GM19035 (cell line): ENCODE data around the gene DNMBP.
A peak's percentile ranks its signal among the peaks of the same experiment; 100 is the strongest.

ENCODE experiments used
- ATAC-seq: cut with Tn5 transposase; IDR thresholded peaks from one replicate; pipeline ENCODE4 v1.9.1; 2021; ENCODE audit not compliant: unreplicated experiment

Gene DNMBP

DNA sequence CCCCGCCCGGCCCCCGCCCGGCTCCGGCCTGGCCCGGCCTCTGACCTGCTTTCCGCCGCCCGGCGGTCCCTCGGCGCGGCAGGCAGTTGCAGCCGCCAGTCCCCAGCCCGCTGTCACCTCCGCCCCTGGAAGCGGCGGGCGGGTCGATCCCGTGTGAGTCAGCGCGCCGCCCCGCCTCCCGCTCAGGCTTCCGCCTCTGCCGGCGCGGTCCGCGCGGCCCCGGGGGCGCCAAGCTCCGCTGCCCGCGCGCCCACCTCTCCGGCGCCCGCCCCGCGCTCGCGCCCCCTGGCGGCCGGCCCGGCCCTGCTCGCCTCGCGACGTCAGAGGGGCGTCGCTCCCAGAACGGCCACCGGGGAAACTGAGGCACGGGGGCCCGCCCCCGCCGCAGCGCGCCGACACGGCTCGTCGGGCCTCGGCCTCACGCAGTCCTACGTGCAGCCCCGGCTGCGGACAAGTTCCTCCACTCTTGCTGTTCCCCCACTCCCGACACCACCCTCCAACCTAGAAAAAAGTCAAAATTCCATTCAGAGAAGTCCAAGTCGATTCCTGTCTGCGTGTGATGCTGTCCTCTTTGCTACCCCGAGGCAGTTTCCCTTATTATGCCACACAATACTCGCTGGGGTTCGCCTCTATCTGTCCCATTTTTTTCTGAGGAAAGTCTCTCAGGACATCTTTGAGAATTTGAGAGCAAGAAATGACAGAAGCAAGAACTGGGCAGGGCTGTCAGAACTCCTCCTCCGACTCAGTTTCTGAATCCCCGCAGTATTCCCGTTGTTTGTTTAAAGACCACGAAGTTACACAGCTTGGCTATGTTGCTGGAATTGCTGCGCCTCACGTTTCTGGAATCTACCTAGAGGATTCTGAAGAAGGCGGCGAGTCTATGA lies at the start of gene DNMBP:
Gene DNMBP (minus strand): TSS at position 155 of the 884 bp plus-strand sequence. CDS start 37,823 bp downstream, outside the sequence.
- ATAC-seq = peak; percentile 68

GRCh38 chr10:100057948-100058347 lies 48.2 kb upstream of the DNMBP start:
- ATAC-seq = no peak

GRCh38 chr10:100053686-100054460 lies 44.1 kb upstream of the DNMBP start:
- no peak for ATAC-seq

- peak; percentile 84 for ATAC-seq
Measured at GRCh38 chr10:100046021-100046486, 36.3 kb upstream of the DNMBP start.

GRCh38 chr10:100045592-100045991 lies 35.8 kb upstream of the DNMBP start:
- no peak for ATAC-seq

DNA sequence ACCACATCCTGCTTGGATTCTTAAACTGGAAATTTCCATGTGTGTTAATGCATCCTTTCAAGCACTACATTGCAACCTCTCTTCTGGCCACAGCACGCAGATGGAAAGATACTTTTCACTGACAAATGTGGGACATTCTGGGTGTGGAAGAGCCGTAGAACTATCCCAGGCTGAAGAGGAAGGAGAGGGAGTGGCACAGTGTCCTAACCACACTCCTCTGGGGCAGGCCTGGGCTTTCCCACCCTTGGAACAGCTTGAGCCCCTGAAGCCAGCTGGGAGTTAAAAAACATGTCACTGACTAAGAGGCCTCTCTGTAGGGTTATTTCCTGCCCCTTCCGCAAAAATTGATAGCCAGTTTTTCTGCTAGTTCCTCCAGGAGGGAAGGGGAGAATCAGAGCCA lies 34.0 kb upstream of the DNMBP start:
- ATAC-seq = no peak

- ATAC-seq = no peak
Measured at GRCh38 chr10:100043344-100043743, 33.6 kb upstream of the DNMBP start.

- ATAC-seq = no peak
Measured at GRCh38 chr10:100041306-100042002, 31.7 kb upstream of the DNMBP start.

DNA sequence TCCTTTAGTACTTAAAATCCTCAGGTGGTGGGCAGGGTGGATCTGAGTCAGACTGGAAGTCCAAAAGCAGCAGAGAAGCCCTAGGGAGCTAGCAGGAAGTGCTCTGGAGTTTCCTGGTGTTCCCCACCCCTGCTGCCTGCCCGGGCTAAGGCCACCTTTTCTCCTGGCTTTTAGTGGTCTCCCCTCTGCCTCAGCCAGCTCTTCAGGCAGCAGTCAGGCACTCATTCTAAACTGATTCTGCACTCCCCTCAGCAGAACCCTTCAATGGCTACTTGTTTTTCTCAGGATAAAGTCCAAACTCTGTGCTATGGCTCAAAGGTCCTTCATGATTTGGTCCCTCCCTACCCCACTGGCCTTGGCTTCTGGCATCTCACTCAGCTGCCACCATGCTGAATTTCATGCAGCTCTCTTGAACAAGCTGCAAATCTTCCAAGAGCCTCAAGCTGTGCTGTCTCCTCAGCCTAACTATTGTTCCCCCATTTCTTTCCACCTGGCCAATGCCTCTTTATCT lies 28.9 kb upstream of the DNMBP start:
- ATAC-seq = no peak

DNA sequence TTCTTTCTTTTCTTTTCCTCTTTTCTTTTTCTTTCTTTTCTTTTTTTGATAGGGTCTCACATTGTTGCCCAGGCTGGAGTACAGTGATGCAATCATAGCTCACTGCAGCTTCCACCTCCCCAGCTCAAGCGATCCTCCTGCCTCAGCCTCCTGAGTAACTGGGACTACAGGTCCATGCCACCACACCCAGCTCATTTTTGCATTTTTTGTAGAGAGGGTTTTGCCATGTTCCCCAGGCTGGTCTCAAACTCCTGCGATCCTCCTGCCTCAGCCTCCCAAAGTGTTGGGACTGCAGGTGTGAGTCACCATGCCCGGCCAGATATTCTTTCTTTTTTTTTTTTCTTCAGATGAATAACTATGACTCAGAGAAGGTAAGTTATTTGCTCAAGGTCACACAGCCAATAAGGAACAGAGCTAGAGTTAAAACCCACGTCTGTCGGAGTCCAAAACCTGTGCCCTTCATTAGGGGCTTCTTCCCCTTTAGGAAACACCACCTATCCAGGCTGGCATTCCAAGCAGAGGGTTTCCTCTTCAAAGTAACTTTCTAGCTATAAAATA lies 28.1 kb upstream of the DNMBP start:
- no peak for ATAC-seq

DNA sequence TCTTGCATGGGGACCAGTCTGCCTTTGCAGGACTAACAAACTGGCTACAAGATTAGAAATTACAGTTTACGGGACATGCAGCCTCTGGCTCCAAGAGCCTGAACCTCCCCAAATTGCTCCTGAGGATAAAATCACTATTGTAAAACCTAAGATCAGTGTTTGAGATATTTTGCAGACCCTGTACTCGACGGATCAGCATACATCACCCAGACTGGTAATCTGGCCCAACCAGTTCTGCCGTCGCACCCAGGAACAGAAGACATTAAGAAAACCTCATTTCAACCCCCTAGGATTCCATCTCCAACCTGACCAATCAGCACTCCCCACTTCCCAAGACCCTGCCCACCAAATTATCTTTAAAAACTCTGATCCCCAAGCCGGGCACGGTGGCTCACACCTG lies 27.1 kb upstream of the DNMBP start:
- no peak for ATAC-seq

DNA sequence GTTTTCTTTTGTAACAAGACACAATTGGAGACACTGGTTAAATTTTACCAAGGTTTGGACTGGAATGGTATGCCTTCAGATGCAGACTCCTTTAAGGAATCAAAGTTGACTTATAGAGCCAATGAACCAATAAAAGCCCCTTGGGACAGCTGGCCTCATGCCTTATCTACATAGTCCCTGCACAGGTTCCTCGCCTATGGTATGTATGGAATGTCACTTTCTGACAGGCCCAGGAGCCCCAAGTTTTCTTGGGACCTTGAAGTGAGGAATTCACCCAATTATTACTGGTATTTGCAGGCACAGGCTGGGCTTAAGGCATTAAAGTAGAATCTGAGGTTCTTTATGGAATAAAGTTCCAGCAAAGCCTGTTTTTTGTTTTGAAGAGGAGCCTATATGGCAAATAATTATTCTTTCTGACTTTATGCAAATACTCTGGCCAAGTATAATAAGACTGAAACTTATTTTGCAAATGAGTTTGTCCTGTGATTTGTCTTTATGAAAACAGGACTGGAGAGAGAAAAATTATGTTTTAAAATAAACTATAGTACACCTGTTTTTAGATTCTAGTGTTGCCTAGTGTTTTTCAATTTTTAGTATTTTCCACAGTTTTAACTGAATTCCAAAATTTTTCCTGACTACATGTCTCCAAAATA lies 24.1 kb upstream of the DNMBP start:
- ATAC-seq = peak; percentile 55

GRCh38 chr10:100027416-100027815 lies 17.7 kb upstream of the DNMBP start:
- ATAC-seq = no peak

GRCh38 chr10:100025576-100025975 lies 15.8 kb upstream of the DNMBP start:
- ATAC-seq = no peak

DNA sequence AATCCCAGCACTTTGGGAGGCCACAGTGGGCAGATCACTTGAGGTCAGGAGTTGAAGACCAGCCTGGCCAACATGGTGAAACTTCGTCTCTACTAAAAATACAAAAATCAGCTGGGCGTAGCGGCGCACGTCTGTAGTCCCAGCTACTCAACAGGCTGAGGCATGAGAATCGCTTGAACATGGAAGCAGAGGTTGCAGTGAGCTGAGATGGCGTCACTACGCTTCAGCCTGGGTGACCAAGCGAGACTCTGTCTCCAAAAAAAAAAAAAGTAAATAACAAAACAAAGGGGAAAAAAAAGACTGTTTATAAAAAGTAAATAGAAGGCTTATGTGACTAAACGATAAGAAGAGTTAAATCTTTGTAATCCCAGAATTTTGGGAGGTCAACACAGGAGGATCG lies 15.0 kb upstream of the DNMBP start:
- ATAC-seq = no peak

DNA sequence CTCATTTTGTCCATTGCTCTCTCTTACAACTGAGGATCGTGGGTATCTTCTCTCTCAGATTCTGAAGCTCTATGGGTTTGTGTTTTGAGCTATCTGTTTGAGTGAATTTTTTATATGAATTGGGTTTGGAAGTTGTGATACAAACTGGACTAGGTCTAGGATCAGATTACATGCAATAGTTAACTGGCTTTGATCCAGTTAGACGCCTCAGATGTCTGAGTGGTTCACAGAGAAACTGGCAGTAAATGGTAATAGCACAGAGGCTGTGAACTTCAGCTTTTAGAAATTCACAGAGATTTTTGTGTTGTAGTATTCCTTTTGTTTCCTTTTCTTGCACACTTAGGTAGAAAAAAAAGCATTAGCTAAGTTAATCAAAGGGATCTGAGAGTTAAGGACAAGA lies 12.7 kb upstream of the DNMBP start:
- no peak for ATAC-seq

GRCh38 chr10:100021322-100021721 lies 11.6 kb upstream of the DNMBP start:
- no peak for ATAC-seq

- no peak for ATAC-seq
Measured at GRCh38 chr10:100020886-100021253, 11.1 kb upstream of the DNMBP start.

DNA sequence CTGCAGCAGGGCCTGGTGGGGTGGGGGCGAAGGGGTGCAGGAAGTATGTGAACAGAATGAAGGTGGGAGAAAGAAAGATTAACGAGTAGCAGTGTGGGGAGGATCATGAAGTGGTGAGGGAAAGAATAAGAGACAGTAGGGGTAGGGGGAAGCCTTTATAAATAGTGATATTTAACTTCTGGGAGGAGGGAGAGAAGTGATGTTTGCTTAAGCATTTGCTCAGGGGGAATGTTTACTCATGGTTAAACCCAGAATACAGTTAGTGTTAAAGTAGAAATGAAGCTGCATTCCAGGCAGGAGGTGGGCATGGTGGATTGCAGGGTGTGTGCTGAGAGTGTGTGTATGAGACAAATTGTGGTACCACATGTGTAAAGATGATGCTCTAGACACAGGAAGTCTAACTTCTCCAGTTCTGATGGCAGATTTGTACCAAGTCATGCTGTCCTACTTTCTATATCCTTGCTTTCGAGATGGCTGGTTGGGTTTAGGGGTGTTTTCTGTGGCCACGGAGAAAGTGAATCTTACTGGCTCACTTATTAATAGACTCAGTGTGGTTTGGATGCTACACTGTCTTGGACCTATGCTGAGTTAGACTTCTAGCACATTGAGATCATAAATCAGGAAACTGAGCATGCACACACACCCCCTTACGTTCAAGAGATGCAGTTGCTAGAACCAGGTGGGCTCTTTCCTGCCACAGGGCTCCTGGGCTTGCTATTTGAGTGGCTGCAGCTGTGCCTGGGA lies 10.6 kb upstream of the DNMBP start:
- peak; percentile 66 for ATAC-seq

DNA sequence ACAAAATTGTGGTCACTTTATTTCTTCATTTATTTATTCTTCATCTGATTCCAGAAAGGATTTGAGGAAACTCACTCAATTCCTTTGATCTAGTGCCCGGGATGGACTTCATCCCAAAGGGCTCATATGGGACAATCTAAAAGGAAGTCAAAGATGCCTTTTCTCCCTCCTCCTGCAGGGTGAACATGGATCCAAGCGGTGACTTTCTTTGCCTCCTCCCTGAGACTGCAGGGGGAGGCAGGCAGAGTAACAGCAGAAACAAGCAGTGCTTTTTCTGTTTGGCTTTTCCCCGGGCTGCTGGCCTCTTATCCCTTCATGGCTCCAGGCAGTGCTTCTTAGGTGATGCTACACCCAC lies 10.0 kb upstream of the DNMBP start:
- ATAC-seq = no peak
